K562 (cell line): Measurements from ENCODE around the gene EIF4E1B. TPM values are rescaled to one million over a fixed set of nuclear protein-coding genes. Genes with fewer than 3 reads are reported as not detected.

Source experiments
- ATF7 ChIP-seq: fragments of 450-650 bp; IDR thresholded peaks from 2 replicates; pipeline ENCODE4 v1.7.1; 2014; ENCODE audit warnings: mild to moderate bottlenecking, moderate library complexity
- CBX1 ChIP-seq: sonication (generic); IDR thresholded peaks from 2 replicates; pipeline ENCODE4 v1.6.1; 2016; ENCODE audit warnings: antibody characterized with exemption, low read depth, mild to moderate bottlenecking
- CCAR2 ChIP-seq: fragments of 200-400 bp; formaldehyde crosslinking; IDR thresholded peaks from 2 replicates; pipeline ENCODE4 v1.6.1; 2017; ENCODE audit warnings: mild to moderate bottlenecking, low read depth, low read length
- ELF2 ChIP-seq: fragments of 250-450 bp; sonication (Bioruptor Pico); IDR thresholded peaks from 2 replicates; pipeline ENCODE4 v1.5.0; 2021; ENCODE audit warnings: mild to moderate bottlenecking
- GATAD2A ChIP-seq: fragments of 450-650 bp; IDR thresholded peaks from 2 replicates; pipeline ENCODE4 v1.6.1; 2017
- HCFC1 ChIP-seq: IDR thresholded peaks from 2 replicates; pipeline ENCODE4 v1.6.1; 2012; ENCODE audit warnings: low read depth, low read length, improper control_type of control experiment
- HMG20A ChIP-seq: fragments of 450-650 bp; formaldehyde crosslinking; conservative IDR thresholded peaks from 2 replicates; pipeline ENCODE4 v1.4.0; 2020; ENCODE audit warnings: mild to moderate bottlenecking, mixed read lengths
- LARP7 ChIP-seq: fragments of 450-650 bp; IDR thresholded peaks from 2 replicates; pipeline ENCODE4 v1.6.1; 2016
- MYC ChIP-seq, 2 experiments: fragments of 250-450 bp in 1 of 2; sonication (Bioruptor Pico) in 1 of 2; IDR thresholded peaks; 2 replicates each; pipeline versions ENCODE4 v1.5.1 to v1.6.1; 2012 to 2021; ENCODE audit warnings: low read depth in 2 of 2, borderline replicate concordance in 1 of 2, improper control_type of control experiment in 1 of 2, low read length in 1 of 2, mild to moderate bottlenecking in 1 of 2, moderate library complexity in 1 of 2
- OTX1 ChIP-seq: fragments of 450-650 bp; formaldehyde crosslinking; IDR thresholded peaks from 2 replicates; pipeline ENCODE4 v1.4.0; 2022; ENCODE audit warnings: mild to moderate bottlenecking
- POLR2G ChIP-seq: fragments of 200-400 bp; formaldehyde crosslinking; IDR thresholded peaks from 2 replicates; pipeline ENCODE4 v1.6.1; 2017; ENCODE audit warnings: low read depth, mild to moderate bottlenecking, antibody characterized with exemption, low read length, moderate library complexity
- RFX5 ChIP-seq: IDR thresholded peaks from 2 replicates; pipeline ENCODE4 v1.6.1; 2011; ENCODE audit warnings: low read depth, mild to moderate bottlenecking, improper control_type of control experiment, low read length
- SREBF1 ChIP-seq: fragments of 150-350 bp; IDR thresholded peaks from 2 replicates; pipeline ENCODE4 v1.6.1; 2014; ENCODE audit warnings: antibody characterized with exemption, low read depth, low read length, borderline replicate concordance
- ZNF134 ChIP-seq: fragments of 250-450 bp; sonication (Bioruptor Pico); conservative IDR thresholded peaks from 2 replicates; pipeline ENCODE4 v1.4.0; 2020
- ZNF232 ChIP-seq: sonication (generic); formaldehyde crosslinking; IDR thresholded peaks from 2 replicates; pipeline ENCODE4 v1.8.0; 2022; ENCODE audit warnings: mild to moderate bottlenecking, missing genetic modification reagents
- ZNF644 ChIP-seq: fragments of 200-800 bp; sonication (Bioruptor generic); IDR thresholded peaks from 2 replicates; pipeline ENCODE4 v1.6.1; 2016; ENCODE audit warnings: low read depth, missing genetic modification characterization, missing compliant biosample characterization
- polyA plus RNA-seq, 8 experiments: library from polyadenylated mRNA; depleted of rRNA in 4 of 8; stranded (reverse) in 5 of 8; unstranded in 3 of 8; fragments of >200 nt; fragmentation: Nextera tagmentation in 2 of 8; fragmentation: Illumina TruSeq in 1 of 8; extraction: Ambion mirVana in 2 of 8; extraction: Trizol in 1 of 8; gene quantifications; 2 replicates each; pipeline versions ENCODE4 v1.2.1 to v1.2.3, GENCODE V29; 2011 to 2014; ENCODE audit warnings: inconsistent platforms in 1 of 8, missing spikeins in 1 of 8
- total RNA-seq, 7 experiments: library from RNA; depleted of rRNA in 6 of 7; stranded (reverse); fragments of >200 nt in 6 of 7; fragmentation: Illumina TruSeq in 2 of 7; extraction: Trizol in 2 of 7; gene quantifications; 2 replicates each; pipeline versions ENCODE4 v1.2.1 to v1.2.3, GENCODE V29; 2011 to 2021; ENCODE audit warnings: low replicate concordance in 1 of 7
- TF ChIP-seq, protein P1 (sequence below): IDR thresholded peaks from 2 replicates; pipeline ENCODE4 v1.6.1; 2012; ENCODE audit warnings: low read depth, low read length, improper control_type of control experiment, borderline replicate concordance
- TF ChIP-seq, protein P2 (sequence below): sonication (generic); formaldehyde crosslinking; IDR thresholded peaks from 2 replicates; pipeline ENCODE4 v1.5.0; 2020; ENCODE audit warnings: missing genetic modification reagents
- TF ChIP-seq, protein P3 (sequence below): conservative IDR thresholded peaks from 2 replicates; pipeline ENCODE4 v1.6.1; 2011; ENCODE audit warnings: low read depth, mild to moderate bottlenecking, low read length; ENCODE audit not compliant: control insufficient read depth
- TF ChIP-seq, protein P4 (sequence below): fragments of 450-650 bp; IDR thresholded peaks from 2 replicates; pipeline ENCODE4 v1.6.1; 2016; ENCODE audit warnings: borderline replicate concordance
- TF ChIP-seq, protein P5 (sequence below), 2 experiments: fragments of 450-650 bp; conservative IDR thresholded peaks; 2 replicates each; pipeline ENCODE4 v1.6.1; 2017; ENCODE audit warnings: mild to moderate bottlenecking in 2 of 2, moderate library complexity in 2 of 2

EIF4E1B gene
- total and polyA plus RNA-seq, 9 of the 15 experiments (the other 6 are each of a cell fraction or from before 2014, with no cell fraction given): not detected

DNA sequence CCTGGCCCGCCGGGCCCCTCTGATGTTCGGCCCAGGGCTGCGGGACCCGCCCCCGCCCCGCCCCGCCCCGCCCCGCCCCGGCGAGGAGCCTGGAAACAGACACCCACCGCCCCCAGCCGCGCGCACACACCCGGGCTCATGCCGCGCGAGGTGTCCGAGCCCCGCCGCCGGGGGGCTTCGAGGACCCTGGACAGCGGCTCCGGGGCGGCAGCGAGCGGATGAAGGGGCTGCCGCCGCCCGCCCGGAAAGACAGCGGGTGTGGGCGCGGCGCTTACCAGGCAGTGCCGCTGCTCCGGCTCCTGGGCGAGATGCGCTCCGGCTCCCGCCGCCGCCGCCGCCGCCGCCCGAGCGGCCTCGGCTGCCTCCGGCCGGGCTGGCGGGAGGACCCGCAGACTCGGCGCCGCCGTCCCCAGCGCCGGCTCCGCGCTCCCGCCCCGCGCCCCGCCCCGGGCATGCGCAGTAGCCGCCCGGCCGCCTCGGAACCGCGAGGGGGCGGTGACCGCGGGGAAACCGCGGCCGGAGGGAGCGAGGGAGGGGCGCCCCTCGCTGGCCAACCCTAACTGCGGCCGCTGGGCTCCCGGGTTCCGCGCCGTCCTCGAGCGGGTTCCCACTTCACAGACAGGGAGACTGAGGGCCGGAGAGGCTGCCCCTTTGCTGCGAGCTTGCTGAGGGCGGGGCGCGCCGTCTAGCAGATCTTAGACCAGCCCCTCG, 20.6 kb upstream of the EIF4E1B start, which contains the start of gene GPRIN1 (continued):
- TF ChIP-seq, protein P1, sequence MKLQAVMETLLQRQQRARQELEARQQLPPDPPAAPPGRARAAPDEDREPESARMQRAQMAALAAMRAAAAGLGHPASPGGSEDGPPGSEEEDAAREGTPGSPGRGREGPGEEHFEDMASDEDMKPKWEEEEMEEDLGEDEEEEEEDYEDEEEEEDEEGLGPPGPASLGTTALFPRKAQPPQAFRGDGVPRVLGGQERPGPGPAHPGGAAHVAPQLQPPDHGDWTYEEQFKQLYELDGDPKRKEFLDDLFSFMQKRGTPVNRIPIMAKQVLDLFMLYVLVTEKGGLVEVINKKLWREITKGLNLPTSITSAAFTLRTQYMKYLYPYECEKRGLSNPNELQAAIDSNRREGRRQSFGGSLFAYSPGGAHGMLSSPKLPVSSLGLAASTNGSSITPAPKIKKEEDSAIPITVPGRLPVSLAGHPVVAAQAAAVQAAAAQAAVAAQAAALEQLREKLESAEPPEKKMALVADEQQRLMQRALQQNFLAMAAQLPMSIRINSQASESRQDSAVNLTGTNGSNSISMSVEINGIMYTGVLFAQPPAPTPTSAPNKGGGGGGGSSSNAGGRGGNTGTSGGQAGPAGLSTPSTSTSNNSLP: no peak
- TF ChIP-seq HCFC1 (no peak), ZNF232 (CRISPR knock-in tag) (no peak), HMG20A (CRISPR knock-in tag) (no peak), CCAR2 (no peak), OTX1 (CRISPR knock-in tag) (no peak), CBX1 (0 out of 2 replicates have a peak, but pooled peaks have one; percentile 42), RFX5 (no peak), SREBF1 (no peak), ZNF134 (CRISPR knock-in tag) (no peak), POLR2G (peak; percentile 63), LARP7 (no peak), ZNF644 (no peak), ELF2 (no peak), MYC (IDR thresholded peaks at IDR 0.05; ENCODE audit: low read depth, low read length) (no peak), MYC (CRISPR knock-in tag; IDR thresholded peaks at IDR 0.05; ENCODE audit: borderline replicate concordance, low read depth) (no peak), ATF7 (0 out of 2 replicates have a peak, but pooled peaks have one; percentile 20), GATAD2A (0 out of 2 replicates have a peak, but pooled peaks have one; percentile 19)
- TF ChIP-seq, protein P2, sequence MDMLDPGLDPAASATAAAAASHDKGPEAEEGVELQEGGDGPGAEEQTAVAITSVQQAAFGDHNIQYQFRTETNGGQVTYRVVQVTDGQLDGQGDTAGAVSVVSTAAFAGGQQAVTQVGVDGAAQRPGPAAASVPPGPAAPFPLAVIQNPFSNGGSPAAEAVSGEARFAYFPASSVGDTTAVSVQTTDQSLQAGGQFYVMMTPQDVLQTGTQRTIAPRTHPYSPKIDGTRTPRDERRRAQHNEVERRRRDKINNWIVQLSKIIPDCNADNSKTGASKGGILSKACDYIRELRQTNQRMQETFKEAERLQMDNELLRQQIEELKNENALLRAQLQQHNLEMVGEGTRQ (CRISPR knock-in tag): no peak
- TF ChIP-seq, protein P3, sequence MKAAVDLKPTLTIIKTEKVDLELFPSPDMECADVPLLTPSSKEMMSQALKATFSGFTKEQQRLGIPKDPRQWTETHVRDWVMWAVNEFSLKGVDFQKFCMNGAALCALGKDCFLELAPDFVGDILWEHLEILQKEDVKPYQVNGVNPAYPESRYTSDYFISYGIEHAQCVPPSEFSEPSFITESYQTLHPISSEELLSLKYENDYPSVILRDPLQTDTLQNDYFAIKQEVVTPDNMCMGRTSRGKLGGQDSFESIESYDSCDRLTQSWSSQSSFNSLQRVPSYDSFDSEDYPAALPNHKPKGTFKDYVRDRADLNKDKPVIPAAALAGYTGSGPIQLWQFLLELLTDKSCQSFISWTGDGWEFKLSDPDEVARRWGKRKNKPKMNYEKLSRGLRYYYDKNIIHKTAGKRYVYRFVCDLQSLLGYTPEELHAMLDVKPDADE: peak; percentile 62; the same call in 1 of the 2 replicates
- TF ChIP-seq, protein P4, sequence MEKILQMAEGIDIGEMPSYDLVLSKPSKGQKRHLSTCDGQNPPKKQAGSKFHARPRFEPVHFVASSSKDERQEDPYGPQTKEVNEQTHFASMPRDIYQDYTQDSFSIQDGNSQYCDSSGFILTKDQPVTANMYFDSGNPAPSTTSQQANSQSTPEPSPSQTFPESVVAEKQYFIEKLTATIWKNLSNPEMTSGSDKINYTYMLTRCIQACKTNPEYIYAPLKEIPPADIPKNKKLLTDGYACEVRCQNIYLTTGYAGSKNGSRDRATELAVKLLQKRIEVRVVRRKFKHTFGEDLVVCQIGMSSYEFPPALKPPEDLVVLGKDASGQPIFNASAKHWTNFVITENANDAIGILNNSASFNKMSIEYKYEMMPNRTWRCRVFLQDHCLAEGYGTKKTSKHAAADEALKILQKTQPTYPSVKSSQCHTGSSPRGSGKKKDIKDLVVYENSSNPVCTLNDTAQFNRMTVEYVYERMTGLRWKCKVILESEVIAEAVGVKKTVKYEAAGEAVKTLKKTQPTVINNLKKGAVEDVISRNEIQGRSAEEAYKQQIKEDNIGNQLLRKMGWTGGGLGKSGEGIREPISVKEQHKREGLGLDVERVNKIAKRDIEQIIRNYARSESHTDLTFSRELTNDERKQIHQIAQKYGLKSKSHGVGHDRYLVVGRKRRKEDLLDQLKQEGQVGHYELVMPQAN: no peak
- TF ChIP-seq, protein P5, sequence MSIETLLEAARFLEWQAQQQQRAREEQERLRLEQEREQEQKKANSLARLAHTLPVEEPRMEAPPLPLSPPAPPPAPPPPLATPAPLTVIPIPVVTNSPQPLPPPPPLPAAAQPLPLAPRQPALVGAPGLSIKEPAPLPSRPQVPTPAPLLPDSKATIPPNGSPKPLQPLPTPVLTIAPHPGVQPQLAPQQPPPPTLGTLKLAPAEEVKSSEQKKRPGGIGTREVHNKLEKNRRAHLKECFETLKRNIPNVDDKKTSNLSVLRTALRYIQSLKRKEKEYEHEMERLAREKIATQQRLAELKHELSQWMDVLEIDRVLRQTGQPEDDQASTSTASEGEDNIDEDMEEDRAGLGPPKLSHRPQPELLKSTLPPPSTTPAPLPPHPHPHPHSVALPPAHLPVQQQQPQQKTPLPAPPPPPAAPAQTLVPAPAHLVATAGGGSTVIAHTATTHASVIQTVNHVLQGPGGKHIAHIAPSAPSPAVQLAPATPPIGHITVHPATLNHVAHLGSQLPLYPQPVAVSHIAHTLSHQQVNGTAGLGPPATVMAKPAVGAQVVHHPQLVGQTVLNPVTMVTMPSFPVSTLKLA (conservative IDR thresholded peaks at IDR 0.05): 0 out of 4 replicates have a peak, but pooled peaks of 1 of the 2 experiments have one; percentile 22
